GM21529 (cell line): ENCODE results near the gene FNDC1.
"Not testable (repeated sequence)": the region's sequence is repeated elsewhere in the genome, so short reads cannot be mapped to it uniquely, and the experiment has no call there.

Experiments
- ATAC-seq: cut with Tn5 transposase; IDR thresholded peaks from one replicate; pipeline ENCODE4 v1.9.1; 2021; ENCODE audit not compliant: unreplicated experiment

Gene FNDC1

GRCh38 chr6:159255434-159255951 is 86.3 kb downstream of the FNDC1 start:
- ATAC-seq = no peak

DNA sequence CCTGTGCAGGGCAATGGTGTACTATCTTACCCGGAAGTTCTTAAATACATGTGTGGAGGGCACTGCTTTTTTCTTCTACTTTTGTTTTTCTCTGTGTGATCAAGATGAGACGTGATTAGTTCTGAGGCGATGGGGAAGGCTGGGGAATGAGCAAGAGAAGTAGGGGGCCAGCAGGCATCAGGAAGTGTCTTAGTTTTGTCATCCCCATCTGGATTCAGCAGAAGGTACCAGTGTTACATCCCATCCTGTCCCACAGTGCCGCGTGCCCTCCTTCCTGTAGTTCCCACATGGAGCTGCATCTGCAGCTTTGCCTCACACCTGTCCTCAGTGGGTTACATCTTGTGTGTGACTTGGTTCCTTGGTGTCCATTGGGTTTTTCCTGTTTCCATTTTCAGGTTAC is 86.9 kb downstream of the FNDC1 start:
- ATAC-seq = no peak

DNA sequence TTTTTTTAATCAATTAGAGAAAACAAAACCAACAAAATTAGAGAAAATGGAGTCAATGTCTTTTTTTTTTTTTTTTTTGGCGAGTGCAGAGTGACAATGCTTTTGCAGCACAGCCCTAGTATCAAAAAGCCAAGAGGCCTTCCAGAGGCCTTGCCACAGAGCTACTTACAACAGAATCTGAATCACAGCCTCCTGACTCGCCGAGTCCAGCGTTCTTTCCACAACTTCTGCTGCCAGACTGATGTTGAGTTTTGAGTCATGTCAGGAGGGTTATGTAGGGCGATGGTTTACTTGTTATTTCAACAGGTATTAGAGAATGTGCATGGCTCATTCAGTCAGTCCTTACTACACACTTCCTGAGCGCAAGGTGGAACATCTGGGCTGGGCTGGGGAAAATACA is 88.6 kb downstream of the FNDC1 start:
- no peak for ATAC-seq

GRCh38 chr6:159259441-159260125 is 90.4 kb downstream of the FNDC1 start:
- no peak for ATAC-seq

GRCh38 chr6:159260208-159260607 is 91.0 kb downstream of the FNDC1 start:
- no peak for ATAC-seq

- no peak for ATAC-seq
Observed at GRCh38 chr6:159261995-159262394, 92.8 kb downstream of the FNDC1 start.

- no peak for ATAC-seq
Observed at GRCh38 chr6:159262586-159262985, 93.4 kb downstream of the FNDC1 start.

- no peak for ATAC-seq
Observed at GRCh38 chr6:159267165-159267564, 98.0 kb downstream of the FNDC1 start.

DNA sequence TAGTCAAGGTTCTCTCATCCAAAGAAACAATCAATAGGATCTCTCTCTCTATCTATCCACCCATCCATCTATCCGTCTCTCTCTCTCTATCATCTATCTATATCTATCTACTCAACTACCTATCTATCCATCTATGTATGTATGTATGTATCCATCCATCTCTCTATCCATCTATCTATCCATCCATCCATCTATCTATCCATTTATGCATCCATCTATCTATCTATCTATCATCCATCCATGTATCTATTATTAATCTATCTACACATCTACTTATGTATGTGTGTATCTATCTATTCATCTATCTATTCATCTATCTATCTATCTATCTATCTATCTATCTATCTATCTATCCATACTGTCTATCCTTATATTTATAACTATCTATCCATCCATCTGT is 99.3 kb downstream of the FNDC1 start:
- no peak for ATAC-seq

GRCh38 chr6:159271257-159271656 is 102.1 kb downstream of the FNDC1 start:
- no peak for ATAC-seq

GRCh38 chr6:159278626-159279025 is 109.4 kb downstream of the FNDC1 start:
- ATAC-seq = no peak

DNA sequence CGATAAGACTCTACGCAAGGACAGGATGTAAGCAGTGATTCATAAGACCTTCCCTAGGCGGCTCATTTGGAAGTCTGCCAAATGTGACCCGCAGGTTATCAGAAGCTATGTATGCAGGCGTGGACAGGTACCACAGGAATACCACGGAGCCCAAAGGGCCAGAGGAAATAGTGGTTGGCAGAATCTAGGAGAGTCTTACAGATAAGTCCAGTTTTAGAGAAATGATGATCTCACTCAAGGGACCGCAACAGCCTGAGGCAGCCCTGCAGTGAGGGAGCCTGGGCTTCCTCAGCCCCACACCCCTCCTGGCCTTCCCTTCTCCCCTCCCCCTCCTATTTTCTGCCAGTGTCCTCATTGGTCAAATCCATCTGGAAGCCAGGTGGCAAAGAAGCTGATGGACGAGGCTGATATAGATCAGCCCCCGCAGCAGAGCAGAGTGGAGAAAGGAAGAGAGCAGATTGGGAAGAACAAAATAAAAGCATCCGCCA is 110.6 kb downstream of the FNDC1 start:
- ATAC-seq = no peak

DNA sequence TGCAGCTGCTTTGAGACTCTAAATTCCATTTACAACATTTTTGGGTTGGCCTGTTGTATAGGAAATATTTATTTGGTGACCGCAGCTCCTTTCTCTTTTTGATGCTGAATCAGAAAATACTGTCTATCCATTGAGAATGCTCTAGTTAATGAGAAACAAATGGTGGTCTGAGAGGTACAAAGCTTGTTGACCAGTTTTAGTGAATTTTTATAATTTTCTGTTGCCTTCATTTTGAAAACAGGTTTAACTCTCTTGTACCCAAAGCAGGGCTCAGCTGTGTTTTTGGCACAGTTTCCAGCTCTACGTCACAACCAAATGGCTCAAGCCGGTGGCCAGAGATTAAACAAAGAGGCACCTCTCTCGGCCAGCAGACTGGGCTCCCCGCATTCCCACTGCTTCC is 113.2 kb downstream of the FNDC1 start:
- ATAC-seq = no peak

GRCh38 chr6:159284661-159285060 is 115.5 kb downstream of the FNDC1 start:
- ATAC-seq = not testable (repeated sequence)

DNA sequence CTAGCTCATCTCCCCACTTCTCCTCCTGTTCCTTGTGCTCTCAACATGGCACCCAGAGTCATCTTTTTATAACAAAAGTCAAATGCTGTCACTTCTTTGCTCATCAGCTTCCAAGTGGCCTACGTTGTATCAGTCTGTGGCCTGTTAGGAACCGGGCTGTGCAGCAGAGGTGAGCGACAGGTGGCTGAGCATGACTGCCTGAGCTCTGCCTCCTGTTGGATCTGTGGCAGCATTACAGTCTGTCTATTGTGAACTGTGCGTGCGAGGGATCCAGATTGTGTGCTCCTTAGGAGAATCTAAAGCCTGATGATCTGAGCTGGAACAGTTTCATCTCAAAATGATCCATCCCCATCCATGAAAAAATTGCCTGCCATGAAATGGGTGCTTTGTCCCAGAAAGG is 129.6 kb downstream of the FNDC1 start:
- ATAC-seq = no peak

GRCh38 chr6:159299566-159299965 is 130.4 kb downstream of the FNDC1 start:
- ATAC-seq = no peak

GRCh38 chr6:159301277-159301676 is 132.1 kb downstream of the FNDC1 start:
- no peak for ATAC-seq

GRCh38 chr6:159301810-159302593 is 132.8 kb downstream of the FNDC1 start:
- ATAC-seq = no peak

DNA sequence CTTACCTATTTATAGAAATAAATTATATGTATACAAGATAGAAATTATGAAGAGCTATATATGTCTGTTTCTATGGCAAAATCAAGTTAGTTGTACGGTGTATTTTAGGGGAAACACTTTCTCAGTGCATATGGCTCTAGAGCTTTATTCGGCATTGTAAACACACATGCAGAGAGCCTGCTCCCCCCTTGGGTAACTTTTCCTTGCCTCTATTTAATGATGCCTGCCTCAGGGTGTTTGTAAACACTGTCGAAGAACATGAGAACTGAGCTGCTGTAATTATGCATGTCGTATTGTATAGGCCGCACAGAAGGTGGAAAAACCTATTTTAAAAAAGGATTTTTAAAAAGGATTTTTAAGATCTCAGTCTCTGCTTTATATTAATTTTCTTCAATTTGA is 133.4 kb downstream of the FNDC1 start:
- no peak for ATAC-seq

DNA sequence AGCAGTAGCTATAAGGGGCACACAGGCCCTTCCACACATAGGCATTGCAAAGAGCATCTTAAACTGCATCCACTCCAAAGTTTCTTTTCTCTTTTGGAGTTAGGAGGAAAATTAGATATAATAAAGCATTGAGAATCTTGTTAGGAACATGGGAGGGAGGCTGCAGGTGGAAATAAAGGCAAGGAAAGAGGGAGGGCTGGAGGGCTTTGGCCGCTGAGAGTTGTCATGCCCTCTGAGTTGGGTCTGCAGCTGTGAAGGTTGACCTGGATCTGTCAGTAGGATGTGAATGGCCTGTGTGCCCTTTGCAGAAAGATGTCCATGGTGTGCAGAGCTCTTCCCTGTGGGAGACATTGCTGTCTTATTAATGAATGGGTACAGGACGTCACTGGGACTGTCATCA is 134.0 kb downstream of the FNDC1 start:
- ATAC-seq = no peak

DNA sequence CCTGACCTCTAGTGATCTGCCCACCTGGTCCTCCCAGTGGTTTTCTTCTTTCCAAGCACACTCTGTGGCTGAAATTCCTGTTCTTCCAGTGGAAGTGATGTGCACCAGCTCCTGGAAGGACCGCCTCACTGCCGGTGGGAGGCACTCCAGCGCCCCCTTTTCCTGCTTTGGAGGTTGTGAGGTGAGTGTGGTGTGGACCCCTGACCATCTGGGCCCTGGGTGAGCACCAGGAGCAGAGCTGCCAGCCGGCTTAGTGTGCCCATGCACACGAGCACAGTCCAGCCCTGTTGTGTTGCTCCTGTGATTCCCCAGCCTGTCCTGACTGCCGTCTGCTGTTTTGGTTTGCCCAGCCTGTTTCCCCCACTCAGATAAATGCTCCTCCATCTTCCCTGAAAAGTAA is 134.6 kb downstream of the FNDC1 start:
- ATAC-seq = no peak

GRCh38 chr6:159304641-159305040 is 135.4 kb downstream of the FNDC1 start:
- no peak for ATAC-seq
